ENCODE measurements around the gene MPP4.
"Not testable (repeated sequence)": the region's sequence is repeated elsewhere in the genome, so short reads cannot be mapped to it uniquely, and the experiment has no call there.

Gene MPP4

GRCh38 chr2:201673546-201673945, 24.9 kb downstream of the MPP4 start:
- no peak for DNase-seq (ENCODE audit: low read depth)

- DNase-seq (ENCODE audit: low read depth): not testable (repeated sequence)
Observed at GRCh38 chr2:201671205-201671604, 27.2 kb downstream of the MPP4 start.

- DNase-seq (ENCODE audit: low read depth): no peak
Observed at GRCh38 chr2:201669865-201670264, 28.6 kb downstream of the MPP4 start.

GRCh38 chr2:201668402-201668910, 30.0 kb downstream of the MPP4 start:
- DNase-seq (ENCODE audit: low read depth): no peak

GRCh38 chr2:201664334-201664733, 34.1 kb downstream of the MPP4 start:
- no peak for DNase-seq (ENCODE audit: low read depth)

- DNase-seq (ENCODE audit: low read depth): no peak
Observed at GRCh38 chr2:201661366-201661765, 37.1 kb downstream of the MPP4 start.

- DNase-seq (ENCODE audit: low read depth): no peak
Observed at GRCh38 chr2:201660293-201660895, 38.0 kb downstream of the MPP4 start.

- DNase-seq (ENCODE audit: low read depth): no peak
Observed at GRCh38 chr2:201656740-201657139, 41.7 kb downstream of the MPP4 start.

GRCh38 chr2:201656102-201656501, 42.3 kb downstream of the MPP4 start:
- DNase-seq (ENCODE audit: low read depth): no peak

GRCh38 chr2:201654616-201655384, 43.6 kb downstream of the MPP4 start:
- no peak for DNase-seq (ENCODE audit: low read depth)

GRCh38 chr2:201653221-201653620, 45.2 kb downstream of the MPP4 start:
- DNase-seq (ENCODE audit: low read depth): no peak

- DNase-seq (ENCODE audit: low read depth): no peak
Observed at GRCh38 chr2:201649442-201649841, 49.0 kb downstream of the MPP4 start.

- DNase-seq (ENCODE audit: low read depth): no peak
Observed at GRCh38 chr2:201647431-201647830, 51.0 kb downstream of the MPP4 start.

- DNase-seq (ENCODE audit: low read depth): no peak
Observed at GRCh38 chr2:201644001-201644400, 54.4 kb downstream of the MPP4 start.

- DNase-seq (ENCODE audit: low read depth): no peak
Observed at GRCh38 chr2:201643216-201643890, 55.1 kb downstream of the MPP4 start, which contains the start of gene TMEM237. Gene TMEM237 (minus strand): TSS chr2:201643503. CDS start chr2:201643400, 103 bp downstream.

- peak; percentile 34 for DNase-seq (ENCODE audit: low read depth)
Observed at GRCh38 chr2:201642579-201643215, 55.7 kb downstream of the MPP4 start.

GRCh38 chr2:201642086-201642578, 56.3 kb downstream of the MPP4 start:
- DNase-seq (ENCODE audit: low read depth): no peak

- DNase-seq (ENCODE audit: low read depth): no peak
Observed at GRCh38 chr2:201639205-201639604, 59.2 kb downstream of the MPP4 start.

- no peak for DNase-seq (ENCODE audit: low read depth)
Observed at GRCh38 chr2:201638326-201638725, 60.1 kb downstream of the MPP4 start.

- DNase-seq (ENCODE audit: low read depth): no peak
Observed at GRCh38 chr2:201633661-201634249, 64.7 kb downstream of the MPP4 start.

- DNase-seq (ENCODE audit: low read depth): no peak
Observed at GRCh38 chr2:201631041-201631440, 67.4 kb downstream of the MPP4 start.

GRCh38 chr2:201630577-201630976, 67.9 kb downstream of the MPP4 start:
- DNase-seq (ENCODE audit: low read depth): no peak
